Measurements from ENCODE around the gene LYVE1.

LYVE1 gene

DNA sequence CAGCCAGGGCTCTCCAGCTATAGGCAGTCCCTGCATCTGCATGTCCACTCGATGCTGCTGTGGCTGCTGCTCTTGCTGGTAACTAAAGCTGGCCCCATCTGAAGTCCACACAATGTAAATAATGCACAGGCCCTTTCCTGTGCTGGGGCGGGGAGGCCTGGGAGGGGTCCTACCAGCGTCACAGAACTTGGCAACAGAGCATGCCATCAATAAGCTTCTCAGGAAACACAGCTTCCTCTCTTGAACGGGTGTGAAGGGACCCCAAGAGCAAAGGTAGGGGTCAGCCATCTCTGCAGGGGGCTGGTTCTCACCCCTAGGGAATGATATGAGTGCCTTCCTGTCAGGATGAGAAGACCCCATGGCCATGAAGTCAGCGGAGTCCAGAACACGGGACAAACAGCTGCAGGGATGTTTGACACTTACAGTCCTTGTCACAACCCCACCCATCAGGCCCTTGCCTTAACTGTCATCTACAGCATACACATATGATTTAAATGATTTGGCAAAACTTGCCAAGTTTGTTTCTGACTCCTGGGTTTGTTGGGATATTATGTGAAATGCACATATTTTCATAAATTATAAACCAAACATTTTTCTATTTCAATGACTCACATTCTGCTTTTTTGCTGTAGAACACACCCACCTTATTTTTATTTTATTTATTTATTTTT lies 39.1 kb upstream of the LYVE1 start:
- peaks cover 16% of the 10 kb centered on the region for H3K36me3 Mint-ChIP-seq (ENCODE audit: low read depth)
- H3K27ac Mint-ChIP-seq, result no peak overlapping the region
- peaks cover 29% of the 10 kb centered on the region for H3K4me1 Mint-ChIP-seq
- DNase-seq, result no peak
- TF ChIP-seq, protein P1, sequence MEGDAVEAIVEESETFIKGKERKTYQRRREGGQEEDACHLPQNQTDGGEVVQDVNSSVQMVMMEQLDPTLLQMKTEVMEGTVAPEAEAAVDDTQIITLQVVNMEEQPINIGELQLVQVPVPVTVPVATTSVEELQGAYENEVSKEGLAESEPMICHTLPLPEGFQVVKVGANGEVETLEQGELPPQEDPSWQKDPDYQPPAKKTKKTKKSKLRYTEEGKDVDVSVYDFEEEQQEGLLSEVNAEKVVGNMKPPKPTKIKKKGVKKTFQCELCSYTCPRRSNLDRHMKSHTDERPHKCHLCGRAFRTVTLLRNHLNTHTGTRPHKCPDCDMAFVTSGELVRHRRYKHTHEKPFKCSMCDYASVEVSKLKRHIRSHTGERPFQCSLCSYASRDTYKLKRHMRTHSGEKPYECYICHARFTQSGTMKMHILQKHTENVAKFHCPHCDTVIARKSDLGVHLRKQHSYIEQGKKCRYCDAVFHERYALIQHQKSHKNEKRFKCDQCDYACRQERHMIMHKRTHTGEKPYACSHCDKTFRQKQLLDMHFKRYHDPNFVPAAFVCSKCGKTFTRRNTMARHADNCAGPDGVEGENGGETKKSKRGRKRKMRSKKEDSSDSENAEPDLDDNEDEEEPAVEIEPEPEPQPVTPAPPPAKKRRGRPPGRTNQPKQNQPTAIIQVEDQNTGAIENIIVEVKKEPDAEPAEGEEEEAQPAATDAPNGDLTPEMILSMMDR (IDR thresholded peaks at IDR 0.05), result no peak
- H3K9me3 Mint-ChIP-seq, result peaks cover 5% of the 10 kb centered on the region
- no peak overlapping the region for H3K4me3 Mint-ChIP-seq
- peaks cover 8% of the 10 kb centered on the region for H3K27me3 Mint-ChIP-seq (ENCODE audit: low read depth, poor library complexity)

DNA sequence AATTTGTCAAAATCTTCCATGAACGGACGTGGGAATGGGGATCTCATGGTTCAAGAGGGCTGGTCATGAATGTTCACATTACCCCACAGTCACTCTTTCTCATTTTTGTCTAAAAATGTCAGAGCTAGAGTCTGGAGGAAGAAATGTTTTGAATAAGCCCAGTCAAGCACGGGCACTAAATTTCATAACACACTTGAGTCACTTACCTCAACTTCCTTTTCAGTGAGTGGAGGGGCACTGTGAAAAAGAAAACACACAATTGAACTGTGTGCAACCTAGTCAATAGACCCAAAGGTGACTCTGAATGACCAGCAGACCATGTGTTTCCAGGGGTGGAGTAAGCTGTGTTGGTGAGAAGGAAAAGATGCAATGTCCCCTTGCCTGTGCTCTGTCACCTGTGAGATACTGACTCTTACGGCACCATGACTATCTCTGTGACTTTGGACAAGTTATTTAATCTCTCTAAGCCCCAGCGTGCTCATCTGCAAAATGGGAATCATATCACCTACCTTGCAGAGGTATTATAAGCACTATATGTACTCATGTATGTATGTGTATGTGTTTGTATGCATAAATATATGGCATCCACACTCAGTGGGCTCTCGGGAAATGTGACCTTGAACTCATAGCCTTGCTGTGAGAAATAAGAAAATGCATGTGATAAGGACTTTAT lies 38.2 kb upstream of the LYVE1 start:
- H3K36me3 Mint-ChIP-seq (ENCODE audit: low read depth), result peaks cover 9% of the 10 kb centered on the region
- peaks cover 6% of the 10 kb centered on the region for H3K27me3 Mint-ChIP-seq (ENCODE audit: low read depth, poor library complexity)
- no peak overlapping the region for H3K4me3 Mint-ChIP-seq
- no peak for DNase-seq
- peaks cover 38% of the 10 kb centered on the region for H3K4me1 Mint-ChIP-seq
- TF ChIP-seq, protein P1 (IDR thresholded peaks at IDR 0.05), result no peak
- no peak overlapping the region for H3K27ac Mint-ChIP-seq
- H3K9me3 Mint-ChIP-seq, result no peaks in the 10 kb centered on the region

DNA sequence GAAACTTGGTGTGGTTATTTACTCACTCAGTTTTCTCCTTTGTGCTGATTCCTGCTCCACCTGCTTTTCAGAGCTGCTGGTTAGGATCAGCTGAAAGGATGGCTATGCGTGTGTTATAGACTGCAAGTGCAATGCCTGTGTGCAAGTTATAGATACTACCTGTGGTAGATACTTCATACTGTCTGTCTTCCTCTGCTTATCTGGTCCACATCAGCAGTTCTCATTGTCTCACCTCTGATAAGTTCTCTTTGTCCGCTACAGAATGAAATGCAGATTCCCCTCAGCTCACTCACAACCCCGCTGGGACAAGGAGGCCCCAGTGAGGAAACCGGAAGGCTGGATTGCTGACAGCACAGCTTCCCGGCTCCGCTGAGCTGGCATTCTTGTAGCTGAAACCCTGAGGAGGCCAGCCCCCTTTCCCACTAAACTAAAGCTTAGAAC lies 37.5 kb upstream of the LYVE1 start:
- peak; percentile 25 for DNase-seq
- H3K9me3 Mint-ChIP-seq, result no peaks in the 10 kb centered on the region
- peaks cover 8% of the 10 kb centered on the region for H3K36me3 Mint-ChIP-seq (ENCODE audit: low read depth)
- peaks cover 45% of the 10 kb centered on the region for H3K4me1 Mint-ChIP-seq
- no peak overlapping the region for H3K4me3 Mint-ChIP-seq
- peaks cover 6% of the 10 kb centered on the region for H3K27me3 Mint-ChIP-seq (ENCODE audit: low read depth, poor library complexity)
- H3K27ac Mint-ChIP-seq, result no peak overlapping the region
- TF ChIP-seq, protein P1 (IDR thresholded peaks at IDR 0.05), result no peak

DNA sequence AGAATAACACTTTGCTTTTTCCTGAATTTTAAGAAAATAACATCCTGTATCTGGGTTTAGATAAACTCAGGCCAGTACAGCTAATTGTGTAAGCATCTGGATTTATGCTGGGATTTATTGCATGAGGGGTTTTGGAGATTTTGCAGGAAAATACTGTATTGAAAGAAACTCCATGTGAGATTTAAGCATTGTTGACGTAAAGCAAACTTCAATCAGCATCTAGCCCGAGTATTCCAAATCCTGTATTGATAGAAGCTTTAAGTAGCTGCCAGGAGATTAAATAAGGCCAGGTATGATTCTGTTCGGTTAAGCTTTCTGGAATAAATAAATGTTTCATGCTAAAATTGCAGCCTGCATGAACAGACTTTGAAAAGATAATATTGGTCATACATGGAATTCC lies 36.3 kb upstream of the LYVE1 start:
- TF ChIP-seq, protein P1 (IDR thresholded peaks at IDR 0.05), result no peak
- H3K4me3 Mint-ChIP-seq, result no peak overlapping the region
- H3K27me3 Mint-ChIP-seq (ENCODE audit: low read depth, poor library complexity), result peaks cover 6% of the 10 kb centered on the region
- H3K36me3 Mint-ChIP-seq (ENCODE audit: low read depth), result peaks cover 8% of the 10 kb centered on the region
- no peaks in the 10 kb centered on the region for H3K9me3 Mint-ChIP-seq
- no peak for DNase-seq
- H3K4me1 Mint-ChIP-seq, result peaks cover 57% of the 10 kb centered on the region
- no peak overlapping the region for H3K27ac Mint-ChIP-seq

DNA sequence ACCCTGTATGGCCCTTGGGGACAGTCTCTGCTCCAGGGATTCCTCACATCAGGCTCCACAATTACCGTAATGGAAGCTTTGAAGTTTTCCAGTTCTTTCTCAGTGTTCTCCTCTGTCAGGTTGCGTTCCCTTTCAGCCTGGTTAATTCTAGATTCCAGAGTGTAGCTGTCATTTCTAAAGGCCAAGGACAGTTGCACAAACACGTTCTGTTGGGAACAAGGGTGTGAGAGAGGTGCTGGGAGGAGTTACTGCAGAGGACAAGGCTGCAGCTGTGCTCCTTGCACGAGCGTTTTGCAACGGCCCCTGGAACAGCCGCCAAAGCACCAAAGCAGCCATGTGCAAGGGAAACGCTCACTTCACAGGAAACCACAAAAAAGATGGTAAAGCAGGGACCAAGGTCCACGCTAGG lies 35.9 kb upstream of the LYVE1 start:
- TF ChIP-seq, protein P1 (IDR thresholded peaks at IDR 0.05), result no peak
- Mint-ChIP-seq H3K36me3 (ENCODE audit: low read depth) (peaks cover 8% of the 10 kb centered on the region), H3K9me3 (no peaks in the 10 kb centered on the region), H3K27me3 (ENCODE audit: low read depth, poor library complexity) (peaks cover 6% of the 10 kb centered on the region), H3K4me3 (no peak overlapping the region), H3K27ac (no peak overlapping the region), H3K4me1 (peaks cover 62% of the 10 kb centered on the region)
- DNase-seq, result no peak
